Epithelial cell of proximal tubule (primary cell): ENCODE measurements around the gene RAB40B. TPM values are rescaled to one million over a fixed set of nuclear protein-coding genes. Genes with fewer than 3 reads are reported as not detected.

ENCODE experiments used
- DNase-seq: peaks from one replicate; pipeline ENCODE4 v3.0.0-alpha.2; 2011; ENCODE audit warnings: low read depth
- H3K4me3 ChIP-seq: 2 replicates; pipeline ENCODE4 v1.5.1; 2011; ENCODE audit warnings: low read depth, mild to moderate bottlenecking, low read length
- total RNA-seq: library from RNA; depleted of rRNA; stranded (reverse); fragments of >200 nt; gene quantifications from 2 replicates; pipeline ENCODE4 v1.2.3, GENCODE V29; 2015
- TF ChIP-seq, protein P1 (sequence below): conservative IDR thresholded peaks from 2 replicates; pipeline ENCODE4 v1.5.1; 2012; ENCODE audit warnings: low read depth, mild to moderate bottlenecking, low read length

The RAB40B gene
- total RNA-seq, 1 donor from 2014 or later: 7.8 TPM

DNA sequence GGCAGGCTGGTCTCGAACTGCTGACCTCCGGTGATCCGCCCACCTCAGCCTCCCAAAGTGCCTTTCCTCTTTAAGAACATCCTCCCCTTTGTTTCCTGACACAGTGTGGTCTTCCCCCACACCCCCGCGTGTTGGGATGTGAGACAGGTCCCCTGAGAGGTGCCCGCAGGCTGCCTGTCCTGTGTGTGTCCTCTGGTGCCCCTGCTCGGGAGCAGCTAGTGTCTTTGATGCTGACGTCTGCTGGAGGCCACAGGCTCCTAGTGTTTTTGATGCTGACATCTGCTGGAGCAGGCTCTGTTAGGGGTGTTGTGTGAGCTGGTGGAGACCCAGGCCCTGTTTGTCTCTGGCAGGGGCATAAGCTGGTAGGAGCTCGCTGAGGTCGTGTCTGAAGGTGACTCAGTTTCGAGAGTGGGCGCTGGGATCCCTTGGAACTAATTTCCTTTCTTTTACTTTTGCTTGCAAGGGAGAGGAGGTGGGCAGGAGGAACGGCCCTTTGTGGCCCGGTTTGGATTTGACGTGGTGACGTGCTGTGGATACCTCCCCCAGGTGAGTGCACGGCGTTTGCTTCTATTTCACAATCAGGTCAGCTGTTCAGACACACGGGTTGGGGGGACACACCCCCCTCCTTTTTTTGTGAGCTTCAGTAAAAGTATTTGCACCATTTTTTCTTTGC, 24.0 kb upstream of the RAB40B start:
- no peak overlapping the region for H3K4me3 ChIP-seq
- no peak for DNase-seq
- TF ChIP-seq, protein P1, sequence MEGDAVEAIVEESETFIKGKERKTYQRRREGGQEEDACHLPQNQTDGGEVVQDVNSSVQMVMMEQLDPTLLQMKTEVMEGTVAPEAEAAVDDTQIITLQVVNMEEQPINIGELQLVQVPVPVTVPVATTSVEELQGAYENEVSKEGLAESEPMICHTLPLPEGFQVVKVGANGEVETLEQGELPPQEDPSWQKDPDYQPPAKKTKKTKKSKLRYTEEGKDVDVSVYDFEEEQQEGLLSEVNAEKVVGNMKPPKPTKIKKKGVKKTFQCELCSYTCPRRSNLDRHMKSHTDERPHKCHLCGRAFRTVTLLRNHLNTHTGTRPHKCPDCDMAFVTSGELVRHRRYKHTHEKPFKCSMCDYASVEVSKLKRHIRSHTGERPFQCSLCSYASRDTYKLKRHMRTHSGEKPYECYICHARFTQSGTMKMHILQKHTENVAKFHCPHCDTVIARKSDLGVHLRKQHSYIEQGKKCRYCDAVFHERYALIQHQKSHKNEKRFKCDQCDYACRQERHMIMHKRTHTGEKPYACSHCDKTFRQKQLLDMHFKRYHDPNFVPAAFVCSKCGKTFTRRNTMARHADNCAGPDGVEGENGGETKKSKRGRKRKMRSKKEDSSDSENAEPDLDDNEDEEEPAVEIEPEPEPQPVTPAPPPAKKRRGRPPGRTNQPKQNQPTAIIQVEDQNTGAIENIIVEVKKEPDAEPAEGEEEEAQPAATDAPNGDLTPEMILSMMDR: no peak

DNA sequence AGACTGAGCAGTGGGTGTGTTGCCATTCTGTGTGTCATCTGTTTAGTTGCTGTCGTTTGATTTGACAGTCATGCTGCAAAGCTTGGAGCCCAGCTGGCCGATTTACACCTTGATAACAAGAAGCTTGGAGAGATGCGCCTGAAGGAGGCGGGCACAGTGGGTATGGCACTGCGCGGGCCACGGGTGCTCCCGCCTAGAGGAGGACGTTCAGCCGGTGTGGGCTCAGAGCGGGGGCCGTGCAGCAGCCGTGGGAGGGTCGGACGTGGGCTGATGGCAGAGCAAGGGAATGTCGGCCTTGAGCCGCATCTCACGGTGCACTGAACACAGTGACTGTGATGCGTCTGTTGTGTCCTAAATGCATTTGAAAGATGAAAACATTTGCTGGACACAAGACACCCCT, 21.7 kb upstream of the RAB40B start:
- H3K4me3 ChIP-seq: no peak overlapping the region
- no peak for DNase-seq
- TF ChIP-seq, protein P1: no peak

DNA sequence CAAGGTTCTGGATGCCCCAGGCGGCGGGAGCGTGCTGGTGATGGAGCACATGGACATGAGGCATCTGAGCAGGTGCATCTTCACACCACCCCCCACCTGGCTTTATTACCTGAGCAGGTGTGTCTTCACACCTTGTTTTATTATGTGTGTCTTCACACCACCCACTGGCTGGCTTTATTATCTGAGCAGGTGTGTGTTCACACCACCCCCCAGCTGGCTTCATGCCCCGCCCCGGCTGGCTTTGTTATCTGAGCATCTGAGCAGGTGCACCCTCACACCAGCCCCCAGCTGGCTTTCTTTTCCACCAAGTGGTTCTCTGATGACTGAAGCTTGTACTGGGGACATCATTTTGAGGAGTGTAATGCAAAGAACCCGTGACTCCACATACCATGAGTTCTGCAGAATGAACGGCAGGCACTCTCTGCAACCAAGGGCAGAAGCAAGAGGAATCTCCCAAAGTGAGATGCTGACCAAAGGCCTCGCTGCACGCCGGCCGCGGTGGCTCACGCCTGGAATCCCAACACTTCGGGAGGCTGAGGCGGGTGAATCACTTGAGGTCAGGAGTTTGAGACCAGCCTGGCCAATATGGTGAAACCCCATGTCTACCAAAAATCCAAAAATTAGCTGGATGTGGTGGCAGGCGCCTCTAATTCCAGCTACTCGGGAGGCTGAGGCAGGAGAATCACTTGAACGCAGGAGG, 20.6 kb upstream of the RAB40B start:
- DNase-seq: no peak
- no peak overlapping the region for H3K4me3 ChIP-seq
- TF ChIP-seq, protein P1: no peak

DNA sequence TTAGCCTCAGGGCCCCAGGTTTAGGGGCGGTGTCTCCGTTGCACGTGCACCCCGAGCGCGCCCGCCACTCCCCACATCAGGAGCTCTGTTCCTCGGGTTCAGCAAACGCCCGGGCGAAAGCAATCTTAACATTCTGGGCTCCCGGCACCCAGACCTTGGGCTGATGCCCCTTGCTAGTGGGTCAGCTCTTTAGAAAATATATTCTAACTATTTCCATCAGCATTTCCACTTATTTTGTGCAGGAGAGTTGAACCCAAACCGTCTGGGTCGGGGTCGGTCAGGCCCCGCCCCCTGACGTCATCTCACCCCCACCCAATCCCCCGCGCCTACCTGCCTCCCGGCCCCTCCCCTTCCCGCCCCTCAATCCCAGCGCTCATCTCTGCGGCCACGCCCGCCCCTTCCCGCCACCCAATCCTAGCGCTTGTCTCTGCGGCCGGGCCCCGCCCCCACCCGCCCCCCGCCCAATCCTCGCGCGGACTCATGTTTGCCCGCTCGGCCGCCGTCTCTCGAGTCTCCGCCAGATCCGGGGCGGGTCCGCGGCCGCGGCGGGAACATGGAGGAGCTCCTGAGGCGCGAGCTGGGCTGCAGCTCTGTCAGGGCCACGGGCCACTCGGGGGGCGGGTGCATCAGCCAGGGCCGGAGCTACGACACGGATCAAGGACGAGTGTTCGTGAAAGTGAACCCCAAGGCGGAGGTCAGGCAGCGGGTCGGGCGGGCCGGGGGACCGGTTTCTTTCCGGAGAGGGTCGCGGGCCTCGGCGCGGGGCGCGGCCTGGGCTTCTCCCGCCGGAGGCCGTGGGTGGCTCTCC, 17.9 kb upstream of the RAB40B start, which contains the start of gene FN3KRP:
FN3KRP (plus strand) TSS at position 504 of the 808 bp plus-strand sequence; CDS start at position 554, 50 bp downstream.
- DNase-seq: peak; percentile 37
- TF ChIP-seq, protein P1: no peak

DNA sequence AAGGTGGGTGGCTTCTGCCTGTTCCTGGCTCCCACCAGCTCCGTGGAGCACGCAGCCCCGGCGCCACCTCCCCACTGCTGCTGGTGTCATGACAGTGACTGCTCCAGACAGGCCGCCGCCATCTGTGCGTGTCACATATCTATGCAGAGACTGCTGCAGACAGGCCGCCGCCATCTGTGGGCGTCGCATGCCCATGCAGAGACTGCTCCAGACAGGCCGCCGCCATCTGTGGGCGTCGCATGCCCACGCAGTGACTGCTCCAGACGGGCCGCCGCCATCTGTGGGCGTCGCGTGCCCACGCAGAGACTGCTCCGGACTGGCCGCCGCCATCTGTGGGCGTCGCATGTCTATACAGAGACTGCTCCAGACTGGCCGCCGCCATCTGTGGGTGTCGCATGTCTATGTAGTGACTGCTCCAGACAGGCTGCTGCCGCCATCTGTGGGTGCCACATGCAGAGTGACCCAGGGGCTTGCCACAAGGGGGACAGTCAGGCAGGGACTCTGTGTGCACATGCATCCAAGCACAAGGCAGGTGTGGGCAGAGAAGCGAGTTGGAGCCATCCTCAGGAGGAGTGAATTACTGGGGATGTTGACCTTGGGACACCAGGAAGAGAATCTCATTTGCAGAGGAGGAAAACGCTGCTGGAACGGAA, 14.7 kb upstream of the RAB40B start:
- TF ChIP-seq, protein P1: no peak
- no peak for DNase-seq
- H3K4me3 ChIP-seq: no peak overlapping the region

More for the DNA sequence above, 17.9 kb upstream of the RAB40B start, which contains the start of gene FN3KRP:
- H3K4me3 ChIP-seq: peak within 1 kb of the TSS; percentile 86

DNA sequence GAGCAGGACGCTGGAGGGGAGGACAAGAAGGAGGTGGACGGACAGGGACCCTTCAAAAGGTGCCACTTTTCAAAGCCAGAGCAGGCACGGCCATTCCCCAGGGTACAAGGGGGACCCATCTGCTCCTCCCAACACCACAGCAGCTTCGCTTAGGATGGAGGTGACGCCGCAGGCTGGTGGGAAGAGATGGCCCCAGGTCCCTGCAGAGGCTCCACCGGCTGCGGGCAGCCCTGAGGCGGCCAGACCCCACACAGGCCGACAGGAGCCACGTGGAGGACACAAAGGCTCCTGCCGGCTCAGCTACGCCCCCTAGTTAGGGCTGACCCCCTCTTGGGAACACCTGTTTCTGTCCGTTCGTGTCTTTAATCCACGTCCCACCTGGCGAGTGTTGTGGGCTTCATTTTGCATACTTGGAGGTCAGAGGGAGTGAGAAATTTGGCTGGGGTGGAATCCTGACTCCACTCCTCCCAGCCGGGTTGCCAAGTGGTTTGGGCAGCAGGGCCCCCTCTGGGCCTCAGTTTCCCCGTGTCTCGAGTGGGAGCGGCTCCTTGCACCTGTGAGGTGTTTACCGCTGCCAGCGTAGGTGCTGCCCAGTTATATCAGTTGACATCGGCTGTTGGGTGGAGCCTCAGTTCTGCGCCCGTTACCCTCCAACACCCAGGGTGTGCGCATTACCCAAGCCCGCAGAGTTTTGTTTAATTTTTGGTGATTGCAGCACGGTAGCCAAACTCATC, 12.2 kb upstream of the RAB40B start:
- no peak overlapping the region for H3K4me3 ChIP-seq
- no peak for DNase-seq
- TF ChIP-seq, protein P1: no peak
